GM18508 (cell line): ENCODE data around the gene NKD1.
A peak's percentile ranks its signal among the peaks of the same experiment; 100 is the strongest.

Experiments used
- ATAC-seq: cut with Tn5 transposase; IDR thresholded peaks from one replicate; pipeline ENCODE4 v1.9.1; 2021; ENCODE audit warnings: moderate number of reproducible peaks; ENCODE audit not compliant: insufficient read depth, unreplicated experiment

NKD1 gene

DNA sequence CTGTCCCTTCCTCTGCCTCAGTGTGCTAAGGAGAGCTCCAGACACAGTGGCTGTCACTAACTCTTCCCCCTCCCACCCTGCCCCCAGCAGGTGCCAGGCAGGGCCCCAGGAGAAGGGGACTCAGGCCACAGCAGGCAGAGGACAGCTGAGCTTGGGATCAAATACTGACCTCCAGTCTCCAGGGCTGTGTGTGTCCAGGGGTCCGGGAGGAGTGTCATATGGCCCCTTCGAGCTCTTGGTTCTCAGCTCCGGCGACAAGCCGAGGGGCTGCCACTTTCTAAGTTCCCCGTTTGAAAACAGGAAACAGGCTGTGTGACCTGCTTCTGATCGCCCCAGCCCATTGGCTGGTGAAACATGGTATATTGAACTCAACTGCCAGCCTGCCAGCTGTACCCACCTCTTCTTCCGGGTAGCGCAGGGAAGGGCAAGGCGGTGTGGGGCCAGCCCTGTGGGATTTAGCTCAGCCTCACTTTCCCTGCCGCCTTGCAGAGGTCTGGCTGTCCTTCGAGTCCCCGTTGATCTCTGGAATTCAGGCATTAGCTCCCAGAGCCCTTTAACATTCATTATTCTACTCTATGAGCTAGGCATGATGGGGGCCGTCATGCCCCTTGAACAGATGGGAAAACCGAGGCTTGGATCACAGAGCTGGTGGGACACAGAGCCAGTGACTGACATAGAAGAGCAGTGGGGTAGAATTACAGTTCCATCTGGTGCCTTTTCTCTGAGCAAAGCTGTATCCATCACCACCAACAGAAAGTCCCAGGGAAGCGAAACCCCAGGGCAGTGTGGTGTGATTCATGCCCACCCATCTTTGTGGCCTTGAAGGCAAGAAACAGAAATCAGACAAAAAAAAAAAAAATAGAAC is 133.1 kb downstream of the NKD1 start, which contains the start of gene SNX20:
Gene SNX20 (minus strand): TSS at position 292 of the 865 bp plus-strand sequence. CDS start 3,786 bp downstream, outside the sequence.
- ATAC-seq = peak; percentile 32

GRCh38 chr16:50683689-50684374 is 135.6 kb downstream of the NKD1 start:
- ATAC-seq = peak; percentile 54

GRCh38 chr16:50684823-50685461 is 136.7 kb downstream of the NKD1 start:
- ATAC-seq = no peak

DNA sequence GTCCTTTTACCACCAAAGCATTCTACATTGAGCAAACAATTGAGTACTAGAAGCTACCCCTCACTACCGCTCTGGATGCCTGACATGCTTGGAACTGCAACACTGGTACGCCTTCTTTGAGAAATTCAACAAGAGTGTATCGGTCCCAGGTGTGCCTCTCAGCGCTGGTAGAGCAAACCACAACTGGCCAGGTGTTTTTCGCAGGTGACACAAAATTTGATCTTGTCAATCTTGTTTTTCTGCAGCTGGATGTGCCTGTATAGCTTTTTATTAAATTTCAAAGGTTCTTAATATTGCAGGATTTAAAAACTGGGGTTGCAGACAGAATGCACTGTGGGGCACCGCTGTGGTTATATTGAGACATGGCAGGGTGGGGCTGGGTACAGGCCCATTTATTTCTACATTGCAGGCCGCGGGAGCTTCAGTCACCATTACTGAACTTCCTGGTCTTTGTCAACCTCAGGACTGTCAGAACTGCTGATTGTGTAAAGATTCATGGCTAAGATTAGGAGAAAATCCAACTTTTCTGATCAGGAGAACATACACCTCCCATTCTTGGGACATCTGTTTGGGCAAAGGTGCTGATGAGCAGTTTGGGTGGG is 137.4 kb downstream of the NKD1 start:
- ATAC-seq = no peak

DNA sequence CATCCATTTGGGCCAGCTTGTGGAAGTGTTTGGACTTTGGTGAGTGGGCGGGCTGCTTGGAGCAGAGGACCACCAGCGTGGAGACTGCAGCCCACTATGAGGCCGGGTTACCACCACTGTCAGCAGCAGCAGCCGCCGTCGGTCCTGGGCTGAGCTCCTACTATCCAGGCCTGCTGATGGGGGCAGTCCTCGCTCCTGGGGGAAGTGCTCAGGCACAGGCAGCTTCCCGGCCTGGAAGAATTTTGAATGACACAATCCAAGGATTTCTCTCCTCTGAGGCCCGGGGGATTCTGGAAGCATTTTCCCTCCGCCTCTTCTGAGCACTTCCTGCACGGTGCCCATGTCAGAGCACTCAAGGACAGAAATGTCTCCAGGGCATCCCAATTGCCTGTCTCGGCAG is 139.9 kb downstream of the NKD1 start:
- no peak for ATAC-seq

GRCh38 chr16:50688867-50689266 is 140.7 kb downstream of the NKD1 start:
- no peak for ATAC-seq

- ATAC-seq = no peak
These were observed 142.0 kb downstream of the NKD1 start for GRCh38 chr16:50690177-50690576.

GRCh38 chr16:50692644-50692998 is 144.4 kb downstream of the NKD1 start:
- no peak for ATAC-seq

DNA sequence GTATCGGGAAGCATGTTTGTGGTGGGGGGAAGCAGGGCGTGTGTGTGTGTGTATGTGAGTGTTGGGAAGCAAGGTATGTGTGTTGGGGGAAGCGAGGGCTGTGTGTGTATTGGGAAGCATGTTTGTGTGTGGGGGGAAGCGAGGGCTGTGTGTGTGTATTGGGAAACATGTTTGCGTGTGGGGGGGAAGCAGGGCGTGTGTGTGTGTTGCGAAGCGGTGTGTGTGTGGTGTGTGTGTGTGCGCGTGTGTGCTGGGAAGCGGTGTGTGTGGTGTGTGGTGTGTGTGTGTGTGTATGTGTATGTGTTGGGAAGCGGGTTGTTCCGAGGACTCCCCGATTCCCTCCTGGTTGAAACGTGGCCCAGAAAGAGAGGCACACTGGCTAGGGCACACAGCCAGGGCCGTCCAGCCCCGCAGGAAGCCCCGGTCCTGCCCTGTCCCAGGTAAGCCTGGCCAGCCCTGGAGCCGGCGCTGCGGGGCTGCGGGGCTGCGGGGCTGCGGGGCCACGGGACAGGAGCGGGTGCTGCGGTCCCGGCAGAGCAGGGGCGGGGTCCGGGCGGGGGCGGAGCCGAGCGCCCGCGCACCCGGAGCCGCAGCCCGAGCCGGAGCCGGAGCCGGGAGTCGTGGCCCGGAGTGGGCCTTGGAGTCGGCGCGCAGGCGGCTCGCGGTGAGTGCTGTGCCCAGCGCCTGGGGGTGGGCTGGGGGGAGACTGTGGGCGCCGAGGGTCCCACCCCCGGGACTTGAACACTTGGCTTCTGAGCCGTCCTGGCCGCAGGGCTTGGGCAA is 145.0 kb downstream of the NKD1 start, which contains the start of gene NOD2:
Gene NOD2 (plus strand): TSS at position 608 of the 783 bp plus-strand sequence. CDS start 5,890 bp downstream, outside the sequence.
- ATAC-seq = no peak

DNA sequence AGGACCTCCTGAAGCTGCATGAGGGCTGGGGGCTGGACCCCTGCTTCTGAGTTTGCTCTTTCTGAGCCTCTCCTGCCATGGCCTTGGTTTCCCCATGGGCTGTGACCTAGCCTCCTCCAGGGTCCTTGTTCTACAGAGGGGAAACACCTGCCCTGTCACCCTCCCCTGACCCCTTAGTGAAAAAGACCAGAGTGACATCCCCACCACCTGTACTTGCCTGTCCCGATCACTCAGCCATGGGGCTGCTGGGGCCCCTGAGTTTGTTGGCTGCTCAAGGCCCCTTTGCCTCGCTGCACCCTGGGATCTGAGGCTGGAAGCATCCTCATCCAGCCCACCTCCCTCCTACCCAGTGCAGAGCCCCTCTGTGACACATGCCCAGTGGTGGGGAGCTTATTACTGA is 146.0 kb downstream of the NKD1 start:
- ATAC-seq = no peak

DNA sequence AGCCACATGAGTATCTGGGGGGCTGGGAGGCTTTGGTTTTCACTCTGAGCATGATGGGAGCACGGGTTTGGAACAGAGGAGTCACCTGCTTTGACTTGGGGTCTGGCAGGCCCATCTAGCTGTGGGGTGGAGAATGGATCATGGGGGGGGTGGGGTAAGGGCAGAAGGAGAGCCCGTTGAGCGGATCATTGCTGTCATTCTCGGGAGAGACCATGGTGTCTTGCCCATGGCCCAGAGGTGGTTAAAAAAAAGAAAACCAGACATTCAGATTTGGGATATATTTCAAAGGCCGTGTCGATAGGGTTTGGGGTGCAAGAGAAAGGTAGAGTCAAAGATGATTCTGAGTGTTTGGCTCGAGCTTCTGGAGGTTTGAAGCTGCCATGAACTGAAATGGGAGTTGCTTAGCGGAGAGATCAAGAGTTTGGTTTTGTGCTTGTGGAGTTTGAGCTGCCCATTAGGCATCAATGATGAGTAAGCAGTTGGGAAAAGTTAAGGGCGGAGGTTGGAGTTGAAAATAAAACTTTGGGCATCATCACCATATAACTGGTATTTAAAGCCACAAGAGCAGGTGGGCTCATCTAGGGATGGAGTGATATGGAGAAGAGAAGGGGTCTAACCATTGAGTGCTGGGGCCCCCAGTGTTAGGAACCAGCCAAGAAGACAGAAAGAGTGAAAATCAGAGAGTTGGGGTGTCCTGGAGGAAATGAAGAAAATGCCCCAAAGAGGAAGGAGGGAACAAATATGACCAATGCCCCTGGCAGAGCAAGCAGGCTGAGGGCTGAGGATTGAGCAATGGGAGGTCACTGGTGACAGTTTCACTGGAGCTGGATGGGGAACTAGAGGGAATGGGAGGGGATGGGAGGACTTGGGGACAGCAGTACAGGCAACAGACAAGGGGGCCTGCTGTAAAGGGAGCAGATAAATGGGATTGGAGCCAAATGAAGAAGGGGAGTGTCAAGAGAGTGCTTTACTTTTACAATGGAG is 147.1 kb downstream of the NKD1 start:
- ATAC-seq = no peak

GRCh38 chr16:50696126-50696525 is 147.9 kb downstream of the NKD1 start:
- peak; percentile 21 for ATAC-seq

GRCh38 chr16:50696575-50697420 is 148.6 kb downstream of the NKD1 start:
- peak; percentile 32 for ATAC-seq

DNA sequence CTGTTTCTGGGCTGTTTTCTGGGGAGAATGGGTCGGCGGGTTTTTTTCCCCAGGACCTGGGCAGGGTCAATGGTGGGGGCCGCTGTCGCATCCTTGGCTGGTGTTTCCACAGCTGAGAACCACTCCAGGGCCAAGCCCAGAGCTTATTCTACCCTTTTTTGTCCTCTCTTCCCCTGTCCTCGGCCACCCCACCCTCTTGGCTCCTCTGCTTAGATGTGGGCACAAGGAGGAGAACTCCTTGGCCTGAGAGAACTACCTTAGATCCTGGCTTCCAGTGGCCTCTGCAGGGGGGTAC is 149.2 kb downstream of the NKD1 start:
- ATAC-seq = no peak

DNA sequence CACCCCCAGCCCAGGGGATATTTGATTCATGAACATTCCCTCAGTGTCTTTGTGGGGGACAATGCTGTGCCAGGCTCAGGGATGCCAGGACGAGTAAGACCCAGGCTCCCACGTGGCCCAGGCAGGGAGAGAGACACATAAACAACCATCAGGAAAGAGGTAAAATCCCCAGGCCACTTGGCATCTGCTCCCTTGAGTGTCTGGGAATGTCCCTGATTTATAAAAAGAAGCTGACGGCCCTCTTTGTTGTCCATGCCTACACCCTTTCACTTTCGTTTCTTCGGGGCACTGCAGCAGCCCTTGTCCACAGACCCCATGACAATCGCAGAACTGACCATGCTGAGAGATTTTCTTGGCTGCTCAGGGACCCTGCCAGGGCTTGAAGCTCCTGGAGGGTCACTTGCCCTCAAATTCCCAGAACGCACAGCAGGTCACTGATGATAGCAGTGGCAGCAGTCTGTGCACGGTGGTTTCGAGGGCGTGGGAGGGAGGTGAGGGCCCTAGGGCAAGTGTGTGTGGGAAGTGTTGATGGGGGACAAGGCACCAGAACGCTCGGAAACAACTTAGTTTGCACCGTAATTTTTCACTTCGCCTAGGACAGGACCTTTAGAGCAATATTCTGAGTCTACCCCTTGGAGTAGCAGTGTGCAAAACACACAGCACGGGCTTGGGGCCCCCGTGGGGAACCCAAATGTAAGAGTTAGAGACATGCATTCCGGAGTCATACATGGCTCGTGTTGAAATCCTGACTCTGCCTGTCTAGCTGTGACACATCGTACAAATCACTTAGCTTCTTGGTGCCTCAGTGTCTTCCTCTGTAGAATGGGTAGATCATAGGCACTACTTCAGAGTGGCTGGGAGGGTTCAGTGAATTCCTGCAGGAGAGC is 149.9 kb downstream of the NKD1 start:
- peak; percentile 34 for ATAC-seq
